Measurements from ENCODE around the gene NRXN3.

- TF ChIP-seq ELF4 (IDR thresholded peaks at IDR 0.05) (no peak), BHLHE40 (IDR thresholded peaks at IDR 0.05; ENCODE audit: borderline replicate concordance) (no peak), TARDBP (IDR thresholded peaks at IDR 0.05) (no peak), SP1 (IDR thresholded peaks at IDR 0.05) (no peak), CTBP1 (IDR thresholded peaks at IDR 0.05; ENCODE audit: borderline replicate concordance) (no peak), FOXK2 (IDR thresholded peaks at IDR 0.05) (no peak), PKNOX1 (IDR thresholded peaks at IDR 0.05) (no peak)
Observed at GRCh38 chr14:79321070-79321469, 1150.9 kb downstream of the NRXN3 start.

Measured in HEK293T (cell line).